WTC11 (cell line): ENCODE data around the gene VIM. TPM values are rescaled to one million over a fixed set of nuclear protein-coding genes. Genes with fewer than 3 reads are reported as not detected.

ENCODE experiments used
- ATAC-seq: fragments of 200-7000 bp; cut with Tn5 transposase; 2 replicates; pipeline ENCODE4 v1.10.0; 2021; ENCODE audit warnings: mild to moderate bottlenecking, moderate library complexity
- CTCF ChIA-PET: fragments of 300-600 bp; sonication (Branson Sonifier 250); formaldehyde crosslinking; loops from one replicate; lab custom pipeline; 2021; ENCODE audit warnings: antibody characterized with exemption; lab: Charles Lee
- POLR2A ChIA-PET: fragments of 350-600 bp; sonication (Branson Sonifier 250); formaldehyde crosslinking; loops from one replicate; lab custom pipeline; 2021; ENCODE audit warnings: antibody characterized with exemption; lab: Charles Lee
- DNase-seq: peaks from one replicate; pipeline ENCODE4 v3.0.0; 2021; ENCODE audit warnings: low spot score
- H3K27ac Mint-ChIP-seq: 2 replicates; pipeline ENCODE4 v1.8.0; 2021; ENCODE audit warnings: mixed read lengths
- H3K27me3 Mint-ChIP-seq: 2 replicates; pipeline ENCODE4 v1.8.0; 2021; ENCODE audit warnings: low read depth, mild to moderate bottlenecking, moderate library complexity, mixed read lengths
- H3K36me3 Mint-ChIP-seq: 2 replicates; pipeline ENCODE4 v1.8.0; 2021; ENCODE audit warnings: mixed read lengths
- H3K4me1 Mint-ChIP-seq: 2 replicates; pipeline ENCODE4 v1.8.0; 2022; ENCODE audit warnings: mixed read lengths
- H3K4me3 Mint-ChIP-seq: 2 replicates; pipeline ENCODE4 v1.8.0; 2021; ENCODE audit warnings: mild to moderate bottlenecking, moderate library complexity, mixed read lengths
- H3K9me3 Mint-ChIP-seq: 2 replicates; pipeline ENCODE4 v1.8.0; 2021; ENCODE audit warnings: mixed read lengths
- ATF2 ChIP-seq: sonication (generic); formaldehyde crosslinking; IDR thresholded peaks from 2 replicates; pipeline ENCODE4 v1.8.1; 2022; ENCODE audit warnings: low read depth, missing genetic modification reagents, borderline replicate concordance
- E2F1 ChIP-seq: sonication (generic); formaldehyde crosslinking; IDR thresholded peaks from 2 replicates; pipeline ENCODE4 v1.8.0; 2022; ENCODE audit warnings: mild to moderate bottlenecking, missing genetic modification reagents
- E2F5 ChIP-seq: sonication (generic); formaldehyde crosslinking; IDR thresholded peaks from 2 replicates; pipeline ENCODE4 v1.8.1; 2022; ENCODE audit warnings: mild to moderate bottlenecking, moderate library complexity, missing genetic modification reagents
- ELF4 ChIP-seq: sonication (generic); formaldehyde crosslinking; IDR thresholded peaks from 2 replicates; pipeline ENCODE4 v1.8.1; 2022; ENCODE audit warnings: low read depth, mild to moderate bottlenecking, moderate library complexity, missing genetic modification reagents
- ESRRA ChIP-seq: sonication (generic); formaldehyde crosslinking; IDR thresholded peaks from 2 replicates; pipeline ENCODE4 v1.8.1; 2022; ENCODE audit warnings: mild to moderate bottlenecking, missing genetic modification reagents, borderline replicate concordance
- HMGXB4 ChIP-seq: sonication (generic); formaldehyde crosslinking; IDR thresholded peaks from 2 replicates; pipeline ENCODE4 v1.8.1; 2023; ENCODE audit warnings: mild to moderate bottlenecking, moderate library complexity, missing genetic modification reagents
- IRF1 ChIP-seq: sonication (generic); formaldehyde crosslinking; IDR thresholded peaks from 2 replicates; pipeline ENCODE4 v1.8.0; 2023; ENCODE audit warnings: missing genetic modification reagents
- NR1H2 ChIP-seq: sonication (generic); formaldehyde crosslinking; IDR thresholded peaks from 2 replicates; pipeline ENCODE4 v1.9.0; 2021; ENCODE audit warnings: mild to moderate bottlenecking, moderate library complexity, missing genetic modification reagents
- NR3C1 ChIP-seq: sonication (generic); formaldehyde crosslinking; conservative IDR thresholded peaks from 2 replicates; pipeline ENCODE4 v1.8.1; 2023; ENCODE audit warnings: low read depth, mild to moderate bottlenecking, missing genetic modification reagents
- PRDM15 ChIP-seq: sonication (generic); formaldehyde crosslinking; IDR thresholded peaks from 2 replicates; pipeline ENCODE4 v1.8.0; 2022; ENCODE audit warnings: missing genetic modification reagents
- RORB ChIP-seq: fragments of 250-450 bp; sonication (Bioruptor Pico); IDR thresholded peaks from 2 replicates; pipeline ENCODE4 v1.9.0; 2021; ENCODE audit warnings: mild to moderate bottlenecking
- SP1 ChIP-seq: sonication (generic); formaldehyde crosslinking; conservative IDR thresholded peaks from 2 replicates; pipeline ENCODE4 v1.8.1; 2022; ENCODE audit warnings: missing genetic modification reagents
- TCF7 ChIP-seq: sonication (generic); formaldehyde crosslinking; IDR thresholded peaks from 2 replicates; pipeline ENCODE4 v1.8.0; 2022; ENCODE audit warnings: mild to moderate bottlenecking, low read depth, missing genetic modification reagents, moderate library complexity
- TEAD1 ChIP-seq: sonication (generic); formaldehyde crosslinking; IDR thresholded peaks from 2 replicates; pipeline ENCODE4 v1.8.0; 2022; ENCODE audit warnings: mild to moderate bottlenecking, missing genetic modification reagents
- USF1 ChIP-seq: sonication (generic); formaldehyde crosslinking; IDR thresholded peaks from 2 replicates; pipeline ENCODE4 v1.8.0; 2022; ENCODE audit warnings: mild to moderate bottlenecking, missing genetic modification reagents
- ZMAT4 ChIP-seq: fragments of 250-450 bp; sonication (Bioruptor Pico); IDR thresholded peaks from 2 replicates; pipeline ENCODE4 v1.9.0; 2021; ENCODE audit warnings: mild to moderate bottlenecking
- ZNF232 ChIP-seq: sonication (generic); formaldehyde crosslinking; IDR thresholded peaks from 2 replicates; pipeline ENCODE4 v1.8.0; 2022; ENCODE audit warnings: mild to moderate bottlenecking, missing genetic modification reagents
- ZNF317 ChIP-seq: sonication (generic); formaldehyde crosslinking; IDR thresholded peaks from 2 replicates; pipeline ENCODE4 v1.8.1; 2023; ENCODE audit warnings: low read depth, mild to moderate bottlenecking, moderate library complexity, missing genetic modification reagents, borderline replicate concordance
- ZNF416 ChIP-seq: fragments of 250-450 bp; sonication (Bioruptor Pico); IDR thresholded peaks from 2 replicates; pipeline ENCODE4 v1.9.0; 2021; ENCODE audit warnings: mild to moderate bottlenecking, inconsistent platforms
- total RNA-seq: library from RNA; stranded (reverse); gene quantifications from 3 replicates; pipeline ENCODE4 v1.2.3, GENCODE V29; 2021

Gene VIM
- total RNA-seq, 1 experiment from 2014 or later, result 74.1 TPM

- no peak for TF ChIP-seq E2F1 (CRISPR knock-in tag)
- no peak for TF ChIP-seq IRF1 (CRISPR knock-in tag)
- TF ChIP-seq TEAD1 (CRISPR knock-in tag), result no peak
- TF ChIP-seq ZNF416 (CRISPR knock-in tag), result no peak
- no peak for TF ChIP-seq USF1 (CRISPR knock-in tag)
- TF ChIP-seq ESRRA (CRISPR knock-in tag), result no peak
- TF ChIP-seq RORB (CRISPR knock-in tag), result no peak
- no peak for TF ChIP-seq ATF2 (CRISPR knock-in tag)
- TF ChIP-seq PRDM15, result no peak
- no peak for TF ChIP-seq ZNF317 (CRISPR knock-in tag)
- no peaks in the 10 kb centered on the region for H3K27me3 Mint-ChIP-seq
- no peak overlapping the region for H3K4me3 Mint-ChIP-seq
- peaks cover 7% of the 10 kb centered on the region for H3K4me1 Mint-ChIP-seq
- POLR2A ChIA-PET, result no interaction called here
- no peaks in the 10 kb centered on the region for H3K9me3 Mint-ChIP-seq
- CTCF ChIA-PET, result interaction anchor here (1.1 kb wide), 1 partner anchor 22 kb away, joined by 3 read pairs; no protein-coding TSS in a partner anchor
- H3K36me3 Mint-ChIP-seq, result no peaks in the 10 kb centered on the region
- H3K27ac Mint-ChIP-seq, result no peak overlapping the region
- DNase-seq (no peak), ATAC-seq (no peak)
Measured at GRCh38 chr10:17208476-17208875, 19.6 kb upstream of the VIM start.

- no peak for DNase-seq
- no peaks in the 10 kb centered on the region for H3K36me3 Mint-ChIP-seq
- ChIA-PET CTCF (interaction anchor here (1.1 kb wide), 1 partner anchor 21 kb away, joined by 3 read pairs; no protein-coding TSS in a partner anchor), POLR2A (no interaction called here)
- no peaks in the 10 kb centered on the region for H3K9me3 Mint-ChIP-seq
- peaks cover 9% of the 10 kb centered on the region for H3K4me1 Mint-ChIP-seq
- no peak overlapping the region for H3K27ac Mint-ChIP-seq
- no peaks in the 10 kb centered on the region for H3K27me3 Mint-ChIP-seq
- no peak for ATAC-seq
- H3K4me3 Mint-ChIP-seq, result no peak overlapping the region
- TF ChIP-seq ZMAT4 (CRISPR knock-in tag) (no peak), TCF7 (CRISPR knock-in tag) (no peak), RORB (CRISPR knock-in tag) (no peak), NR1H2 (CRISPR knock-in tag) (no peak), E2F5 (CRISPR knock-in tag) (no peak), HMGXB4 (CRISPR knock-in tag) (no peak), ELF4 (CRISPR knock-in tag) (no peak), PRDM15 (no peak), NR3C1 (CRISPR knock-in tag) (no peak), ZNF232 (CRISPR knock-in tag) (no peak), SP1 (CRISPR knock-in tag) (no peak)
Measured at GRCh38 chr10:17209302-17209701, 18.7 kb upstream of the VIM start.
